Activated CD4-positive, alpha-beta T cell treated with anti-CD3 and anti-CD28 coated beads, Interleukin-2, amount 50 U/mL, for 24 hours (primary cell): ENCODE data around the gene RALGAPA2.

Source experiments
- DNase-seq, 2 donors: peaks; one replicate each; pipeline ENCODE4 v3.0.0-alpha.2; 2020; ENCODE audit warnings: low read depth in 1 of 2, low spot score in 1 of 2

The RALGAPA2 gene

DNA sequence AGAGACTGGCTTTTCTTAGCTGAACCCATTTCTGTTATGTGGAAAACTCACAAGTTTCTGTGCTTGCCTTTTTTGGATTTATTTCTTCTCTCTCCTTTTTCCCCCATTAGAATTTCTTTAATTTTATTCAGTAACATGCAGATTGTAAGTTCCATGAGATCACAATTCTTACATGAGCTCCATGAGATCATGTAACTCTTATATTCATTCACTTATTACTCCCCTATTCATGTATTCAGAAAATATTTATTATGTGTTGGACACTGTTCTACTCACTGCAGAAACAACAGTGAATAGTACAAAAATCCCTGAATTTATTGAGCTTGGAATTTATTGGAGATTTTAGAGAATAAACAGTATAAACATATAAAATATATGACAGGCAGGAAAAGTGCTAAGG lies 238.8 kb downstream of the RALGAPA2 start:
- DNase-seq = no peak

DNA sequence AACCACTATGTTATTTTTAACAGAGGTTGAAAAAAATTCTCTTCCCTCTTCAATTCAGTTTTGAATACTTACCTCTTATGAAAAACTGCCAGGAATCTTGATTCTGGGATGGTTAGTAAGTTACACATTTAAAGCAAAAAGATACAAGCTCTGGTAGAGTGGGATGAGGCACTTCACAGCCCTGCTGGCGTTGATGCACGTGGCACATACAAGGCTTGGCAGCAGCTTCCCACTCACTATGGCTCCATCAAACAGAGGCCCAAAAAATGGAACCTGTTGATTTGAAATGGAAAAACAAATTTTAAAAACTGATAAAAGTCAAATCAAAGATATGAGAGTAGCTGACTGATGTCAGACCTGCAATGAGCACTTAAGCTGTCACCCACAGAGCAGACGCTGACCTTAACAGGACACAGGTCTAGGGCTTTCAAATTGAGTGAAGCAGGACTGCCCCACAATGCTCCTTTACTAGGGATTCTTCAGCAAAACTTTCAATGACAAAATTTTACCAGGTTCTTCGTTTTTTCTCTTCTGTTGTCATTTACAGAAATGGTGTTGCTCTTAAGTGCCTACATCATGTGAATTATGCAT lies 239.7 kb downstream of the RALGAPA2 start:
- no peak for DNase-seq

DNA sequence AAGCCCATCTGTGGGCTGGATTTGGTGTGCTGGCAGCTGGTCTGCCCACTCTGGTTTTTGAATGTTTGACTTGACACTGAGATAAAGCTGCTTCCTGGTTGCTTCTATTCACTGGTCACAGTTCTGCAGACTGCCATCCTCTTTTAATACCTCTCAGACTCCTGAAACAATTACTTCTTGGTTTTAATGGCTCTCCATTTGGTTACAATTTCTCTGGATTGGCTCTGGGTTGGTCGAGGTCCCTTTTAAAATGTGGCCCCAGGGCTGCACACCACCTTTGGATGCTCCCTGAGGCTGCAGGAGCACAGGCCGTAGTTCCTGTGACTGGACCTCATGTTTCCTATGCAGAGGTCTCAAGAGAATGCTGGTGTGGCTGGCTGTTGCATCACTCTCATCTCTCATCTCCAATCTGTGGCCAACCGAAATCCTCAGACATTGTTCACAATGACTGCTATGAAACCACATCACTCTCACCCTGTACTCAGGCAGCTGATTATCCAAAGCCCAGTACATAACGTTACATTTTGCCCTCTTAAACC lies 246.0 kb downstream of the RALGAPA2 start:
- DNase-seq = no peak

- DNase-seq = no peak
These were observed 247.2 kb downstream of the RALGAPA2 start for GRCh38 chr20:20465252-20465651.

- DNase-seq = no peak
These were observed 248.5 kb downstream of the RALGAPA2 start for GRCh38 chr20:20463933-20464374.

- no peak for DNase-seq
These were observed 250.3 kb downstream of the RALGAPA2 start for GRCh38 chr20:20462185-20462584.

GRCh38 chr20:20461551-20461950 lies 250.9 kb downstream of the RALGAPA2 start:
- no peak for DNase-seq

DNA sequence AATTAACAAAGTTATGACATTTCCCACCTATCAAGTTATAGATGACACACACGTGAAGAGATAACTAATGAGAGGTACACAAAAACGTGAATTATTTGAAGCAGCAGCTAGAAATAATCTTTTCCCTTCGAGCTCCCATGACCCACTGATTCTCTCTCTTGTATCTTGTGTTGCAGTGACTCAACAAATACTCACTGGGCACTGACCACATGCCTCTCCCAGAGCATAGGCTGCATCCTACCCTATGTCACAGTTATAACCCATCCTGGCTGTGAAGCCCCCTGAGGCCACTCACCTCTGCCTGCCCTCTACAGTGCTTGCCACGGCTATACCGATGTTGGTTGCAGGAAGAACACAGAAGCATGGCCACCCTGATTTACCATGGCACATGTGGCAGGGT lies 252.7 kb downstream of the RALGAPA2 start:
- DNase-seq = no peak

DNA sequence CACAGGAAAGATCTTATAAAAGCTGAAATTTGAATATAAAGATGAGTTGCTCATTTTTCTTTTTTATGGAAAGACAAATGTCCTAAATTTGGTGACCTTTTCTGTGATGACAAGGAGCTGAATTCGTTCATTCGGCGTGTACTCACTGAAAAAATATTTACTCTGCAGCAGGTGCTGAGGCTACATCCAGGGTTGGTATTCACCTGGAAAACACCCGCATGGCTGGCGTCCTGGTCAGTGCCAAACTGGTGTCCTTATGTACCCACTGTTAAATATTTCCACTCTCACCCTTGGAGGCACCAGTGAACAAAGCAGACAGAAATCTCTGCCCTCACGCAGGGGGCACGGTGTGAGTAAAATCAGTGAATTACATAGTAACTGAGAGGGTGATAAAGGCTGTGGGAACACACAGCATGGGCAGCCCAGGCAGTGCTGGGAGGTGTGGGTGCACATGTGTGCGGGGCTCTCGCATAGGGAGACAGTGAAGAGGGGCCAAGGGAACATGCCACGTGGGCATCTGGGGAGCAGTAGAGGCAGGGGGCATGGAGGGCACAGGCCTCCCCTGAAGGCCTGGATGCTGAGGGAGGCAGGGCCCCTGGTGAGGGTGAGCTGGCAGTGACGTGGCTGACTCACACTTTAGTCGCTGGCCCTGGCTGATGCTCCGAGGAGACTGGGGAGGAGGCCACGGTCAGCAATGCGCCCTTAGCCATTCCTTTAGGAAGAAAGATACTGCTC lies 254.9 kb downstream of the RALGAPA2 start:
- no peak for DNase-seq

DNA sequence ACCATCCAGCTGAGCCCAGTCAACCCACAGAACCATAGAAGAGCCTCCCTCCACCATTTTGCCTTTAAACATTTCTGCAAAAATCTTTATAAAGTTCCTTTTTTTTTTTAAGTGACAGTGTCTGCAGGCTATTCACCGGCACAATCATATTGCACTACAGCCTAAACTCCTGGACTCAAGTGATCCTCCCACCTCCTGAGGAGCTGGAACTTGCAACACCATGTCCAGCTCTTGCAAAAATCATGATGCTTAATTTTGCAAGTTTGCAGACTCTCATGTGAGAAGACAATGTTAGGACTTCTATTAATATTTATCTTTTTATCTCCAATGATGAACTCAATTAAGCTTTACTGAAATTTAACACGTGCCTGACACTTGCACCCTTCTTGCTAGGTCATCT lies 255.7 kb downstream of the RALGAPA2 start:
- no peak for DNase-seq

- DNase-seq = no peak
These were observed 256.5 kb downstream of the RALGAPA2 start for GRCh38 chr20:20455926-20456325.

GRCh38 chr20:20454850-20455627 lies 257.4 kb downstream of the RALGAPA2 start:
- no peak for DNase-seq

DNA sequence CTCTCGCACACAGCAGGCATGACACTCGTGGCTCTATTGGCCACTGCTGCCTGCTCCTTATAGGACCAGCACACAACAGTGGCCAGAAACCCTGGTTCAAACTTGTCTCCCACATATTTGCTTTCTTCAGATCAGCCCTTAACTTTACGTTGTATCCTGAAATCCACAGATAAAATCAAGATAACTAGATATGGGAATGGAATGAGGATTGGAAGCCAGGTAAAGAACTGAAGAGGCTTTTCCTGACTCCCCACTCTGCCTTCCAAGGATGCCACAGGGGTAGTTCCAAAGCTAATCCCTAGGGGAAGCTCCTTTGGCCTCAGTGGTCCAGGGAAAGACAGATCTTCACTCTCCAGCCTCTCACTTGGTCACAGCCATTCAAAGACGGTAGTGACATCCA lies 258.1 kb downstream of the RALGAPA2 start:
- no peak for DNase-seq

DNA sequence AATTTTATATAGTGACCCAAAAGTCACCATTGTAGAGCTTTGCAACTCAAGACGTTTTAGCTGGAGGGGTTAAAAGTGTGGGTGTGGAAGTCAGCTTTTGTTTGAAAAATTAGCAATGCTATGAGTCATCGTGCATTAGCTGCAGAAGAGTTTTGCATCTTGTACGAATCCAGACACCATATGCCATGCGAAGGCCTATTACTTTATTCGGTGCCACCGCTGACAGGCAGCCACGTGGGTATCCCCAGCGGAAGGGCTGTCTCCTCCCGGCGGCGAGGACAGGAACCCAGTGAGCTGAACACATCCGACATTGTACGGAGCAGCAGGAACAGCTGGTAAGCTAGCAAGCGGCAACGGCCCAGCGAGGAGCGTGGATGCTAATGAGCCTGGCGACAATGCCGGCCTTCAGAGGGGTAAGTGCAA lies 260.2 kb downstream of the RALGAPA2 start:
- DNase-seq = peak; percentile 26 to 69

DNA sequence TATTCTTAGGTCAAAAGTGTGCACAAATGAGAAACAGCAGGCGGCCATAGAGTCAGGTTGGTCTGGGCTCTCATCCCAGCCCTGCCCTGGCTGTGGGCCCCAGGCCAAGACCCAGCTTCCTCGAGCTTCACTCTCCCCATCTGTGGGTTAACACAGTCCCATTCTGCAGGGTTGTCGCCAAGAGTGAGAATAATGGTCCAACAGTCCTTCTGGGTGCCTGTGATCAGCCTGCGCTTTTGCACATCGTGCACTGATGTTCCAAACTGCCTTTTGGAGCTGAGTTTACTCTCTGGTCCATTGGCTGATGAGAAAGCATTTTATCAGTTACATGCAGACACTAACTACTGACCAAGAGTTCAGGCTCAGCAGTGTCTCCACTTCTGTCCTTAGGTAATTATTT lies 261.9 kb downstream of the RALGAPA2 start:
- DNase-seq = no peak

- no peak for DNase-seq
These were observed 263.6 kb downstream of the RALGAPA2 start for GRCh38 chr20:20448881-20449280.

- DNase-seq = no peak
These were observed 265.2 kb downstream of the RALGAPA2 start for GRCh38 chr20:20447196-20447595.

DNA sequence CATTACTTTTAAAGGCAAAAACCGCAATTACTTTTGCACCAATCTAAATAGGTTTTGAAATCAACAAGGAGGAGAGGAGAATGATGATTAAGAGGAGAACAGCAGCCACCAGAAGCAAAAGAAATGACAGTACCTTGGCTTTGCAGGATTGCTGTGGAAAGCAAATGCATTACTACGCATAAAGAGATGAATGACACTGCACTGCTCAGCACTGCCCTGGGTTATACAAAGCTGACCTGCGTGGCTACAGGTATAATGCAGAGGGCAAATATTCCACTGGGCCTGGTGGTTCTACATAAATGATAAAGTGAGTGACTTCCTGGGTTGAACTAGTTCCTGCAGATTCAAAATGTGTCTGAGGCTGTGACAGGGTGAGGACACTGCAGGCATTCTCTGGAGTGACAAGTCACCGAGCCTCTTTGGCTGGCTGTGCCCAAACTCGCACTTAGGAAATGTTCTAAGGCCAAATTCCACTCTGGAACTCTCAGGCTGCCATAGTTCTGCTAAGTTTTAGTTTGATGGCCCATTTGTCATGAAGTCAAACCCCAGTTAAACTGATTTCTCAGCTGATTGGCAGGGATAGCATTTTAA lies 265.9 kb downstream of the RALGAPA2 start:
- DNase-seq = no peak

GRCh38 chr20:20446001-20446400 lies 266.4 kb downstream of the RALGAPA2 start:
- DNase-seq = no peak

DNA sequence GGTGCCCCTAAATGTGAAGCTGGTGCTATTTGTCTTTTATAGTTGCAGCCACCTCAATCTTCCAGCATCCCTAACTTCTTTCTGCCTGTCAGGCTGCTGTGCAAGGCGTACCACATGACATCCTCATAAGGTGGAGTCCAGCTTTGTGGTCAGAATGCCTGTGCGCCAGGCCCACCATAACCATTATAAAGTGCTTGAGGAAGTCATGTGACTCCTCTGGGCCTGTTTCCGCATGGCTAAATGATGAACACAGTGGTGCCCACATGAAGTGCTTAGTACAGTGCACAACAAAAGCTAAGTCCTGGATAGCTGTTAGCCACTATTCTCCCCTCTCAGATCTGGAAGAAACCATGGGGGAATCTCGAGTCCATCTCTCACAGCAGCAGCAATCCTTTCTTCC lies 268.9 kb downstream of the RALGAPA2 start:
- no peak for DNase-seq

- no peak for DNase-seq
These were observed 270.0 kb downstream of the RALGAPA2 start for GRCh38 chr20:20442466-20442865.
